IMR-90 (cell line): ENCODE data around the gene ATP10A. TPM values are rescaled to one million over a fixed set of nuclear protein-coding genes. Genes with fewer than 3 reads are reported as not detected.
A peak's percentile ranks its signal among the peaks of the same experiment; 100 is the strongest.

Experiments
- ATAC-seq: fragments of 200-7000 bp; cut with Tn5 transposase; 2 replicates; pipeline ENCODE4 v1.9.1; 2020; ENCODE audit warnings: low read depth, mild to moderate bottlenecking, moderate library complexity
- BruUV-seq: library from RNA; stranded (reverse); fragments of 400-500 nt; replicated peaks from 2 replicates; lab custom pipeline; 2021; lab: Mats Ljungman, UMichigan
- CTCF ChIA-PET: fragments of 300-600 bp; formaldehyde crosslinking; extraction: SDS; loops from one replicate; lab custom pipeline; 2021; ENCODE audit warnings: antibody characterized with exemption; lab: Yijun Ruan, JAX
- POLR2A ChIA-PET: fragments of 300-600 bp; sonication (Branson Sonifier 250); formaldehyde crosslinking; loops from one replicate; lab custom pipeline; 2022; ENCODE audit warnings: antibody characterized with exemption; ENCODE audit not compliant: unreplicated experiment; lab: Charles Lee
- DNase-seq: peaks from one replicate; pipeline ENCODE4 v3.0.0; 2013
- H2AFZ ChIP-seq: replicated peaks from 2 replicates; pipeline ENCODE3; 2013; ENCODE audit warnings: low read length, mild to moderate bottlenecking; ENCODE audit not compliant: poor library complexity
- H2AK5ac ChIP-seq: 2 replicates; pipeline ENCODE4 v1.6.1; 2013; ENCODE audit warnings: low read depth, low read length, inconsistent platforms
- H2AK9ac ChIP-seq: replicated peaks from 2 replicates; pipeline ENCODE3; 2013; ENCODE audit warnings: mild to moderate bottlenecking, low read depth, low read length, moderate library complexity; ENCODE audit not compliant: poor library complexity
- H2BK120ac ChIP-seq: 2 replicates; pipeline ENCODE4 v1.6.1; 2013; ENCODE audit warnings: low read depth, low read length, inconsistent platforms
- H2BK15ac ChIP-seq: 3 replicates; pipeline ENCODE4 v1.6.1; 2013; ENCODE audit warnings: low read depth, low read length, inconsistent platforms
- H2BK20ac ChIP-seq: 2 replicates; pipeline ENCODE4 v1.6.1; 2013; ENCODE audit warnings: low read depth, mild to moderate bottlenecking, inconsistent platforms, low read length, moderate library complexity
- H2BK5ac ChIP-seq: 2 replicates; pipeline ENCODE4 v1.6.1; 2013; ENCODE audit warnings: mild to moderate bottlenecking, low read depth, low read length, inconsistent platforms; ENCODE audit not compliant: poor library complexity, severe bottlenecking
- H3K14ac ChIP-seq: replicated peaks from 2 replicates; pipeline ENCODE4 v1.6.1; 2013; ENCODE audit warnings: low read depth, low read length, inconsistent platforms
- H3K18ac ChIP-seq: 2 replicates; pipeline ENCODE4 v1.6.1; 2013; ENCODE audit warnings: low read depth, low read length, control low read depth
- H3K23ac ChIP-seq: 2 replicates; pipeline ENCODE4 v1.6.1; 2013; ENCODE audit warnings: low read depth, low read length, inconsistent platforms
- H3K27ac ChIP-seq: 2 replicates; pipeline ENCODE4 v1.5.1; 2013; ENCODE audit warnings: mild to moderate bottlenecking, control low read depth, low read length; ENCODE audit not compliant: insufficient read depth
- H3K27me3 ChIP-seq: 2 replicates; pipeline ENCODE4 v1.6.1; 2013; ENCODE audit warnings: low read length; ENCODE audit not compliant: control insufficient read depth, insufficient read depth
- H3K36me3 ChIP-seq: 2 replicates; pipeline ENCODE4 v1.6.1; 2013; ENCODE audit warnings: low read length, mixed read lengths; ENCODE audit not compliant: control insufficient read depth, insufficient read depth
- H3K4ac ChIP-seq: 2 replicates; pipeline ENCODE4 v1.6.1; 2013; ENCODE audit warnings: low read depth, low read length, inconsistent platforms
- H3K4me1 ChIP-seq: 2 replicates; pipeline ENCODE4 v1.6.1; 2013; ENCODE audit warnings: low read length, mixed read lengths; ENCODE audit not compliant: control insufficient read depth, insufficient read depth
- H3K4me2 ChIP-seq: 2 replicates; pipeline ENCODE4 v1.6.1; 2013; ENCODE audit warnings: low read depth, mild to moderate bottlenecking, control low read depth, low read length, moderate library complexity
- H3K4me3 ChIP-seq: 2 replicates; pipeline ENCODE4 v1.5.1; 2013; ENCODE audit warnings: low read depth, mild to moderate bottlenecking, control low read depth, low read length, moderate library complexity; ENCODE audit not compliant: insufficient read depth
- H3K56ac ChIP-seq: 2 replicates; pipeline ENCODE4 v1.6.1; 2013; ENCODE audit warnings: low read length, inconsistent platforms; ENCODE audit not compliant: insufficient read depth; ENCODE audit errors: extremely low read depth
- H3K79me1 ChIP-seq, 2 experiments: 2 replicates each; pipeline ENCODE4 v1.6.1; 2013; ENCODE audit warnings: low read length in 2 of 2, inconsistent platforms in 1 of 2, low read depth in 1 of 2
- H3K9ac ChIP-seq: 2 replicates; pipeline ENCODE4 v1.6.1; 2013; ENCODE audit warnings: low read depth, low read length, control low read depth
- H3K9me1 ChIP-seq: 2 replicates; pipeline ENCODE4 v1.6.1; 2013; ENCODE audit warnings: low read length, inconsistent platforms; ENCODE audit not compliant: insufficient read depth
- H3K9me3 ChIP-seq: 2 replicates; pipeline ENCODE4 v1.6.1; 2013; ENCODE audit warnings: low read length; ENCODE audit not compliant: control insufficient read depth, insufficient read depth
- H4K20me1 ChIP-seq: 2 replicates; pipeline ENCODE4 v1.6.1; 2013; ENCODE audit warnings: low read length, inconsistent platforms; ENCODE audit not compliant: insufficient read depth
- H4K5ac ChIP-seq: 2 replicates; pipeline ENCODE4 v1.6.1; 2013; ENCODE audit warnings: mild to moderate bottlenecking, low read depth, low read length, control low read depth
- H4K8ac ChIP-seq, 2 experiments: 2 replicates each; pipeline ENCODE4 v1.6.1; 2013; ENCODE audit warnings: low read depth in 2 of 2, low read length in 2 of 2, control low read depth in 1 of 2, inconsistent platforms in 1 of 2
- H4K91ac ChIP-seq: 2 replicates; pipeline ENCODE4 v1.6.1; 2013; ENCODE audit warnings: low read depth, low read length, inconsistent platforms; ENCODE audit not compliant: insufficient read depth
- FOS ChIP-seq: fragments of 150-350 bp; IDR thresholded peaks from 2 replicates; pipeline ENCODE4 v1.6.1; 2016; ENCODE audit warnings: low read depth, low read length
- MAFK ChIP-seq: IDR thresholded peaks from 2 replicates; pipeline ENCODE4 v1.6.1; 2012; ENCODE audit warnings: low read depth, low read length, improper control_type of control experiment
- USF2 ChIP-seq: fragments of 150-350 bp; IDR thresholded peaks from 2 replicates; pipeline ENCODE4 v1.6.1; 2017; ENCODE audit warnings: mild to moderate bottlenecking, antibody characterized with exemption, low read length, low read depth
- WGBS, 2 experiments: methylation state at CpG; one replicate each; pipeline versions ENCODE4 v1.1.5 to v1.1.7; 2013; ENCODE audit warnings: missing lambda C conversion rate in 2 of 2; ENCODE audit not compliant: insufficient read length in 1 of 2; ENCODE audit errors: extremely low coverage in 2 of 2; 5-methylcytosine and 5-hydroxymethylcytosine counted together
- dilution Hi-C: fragments of 300-500 bp; cut with HindIII; formaldehyde crosslinking; loops from one replicate; pipeline ENCODE4 v1.14.3; 2018; ENCODE audit warnings: low sequenced_read_pairs; ENCODE audit not compliant: unreplicated experiment
- in situ Hi-C: fragments of 300-500 bp; cut with MboI; formaldehyde crosslinking; loops from 3 replicates; pipeline ENCODE4 v1.14.3; 2019; ENCODE audit warnings: low sequenced_read_pairs, inconsistent platforms, mixed read lengths
- intact Hi-C: fragments of 100-400 bp; cut with micrococcal nuclease; formaldehyde crosslinking; loops from 2 replicates; pipeline ENCODE4 v1.10.0; 2022
- polyA plus RNA-seq, 3 experiments: library from polyadenylated mRNA; depleted of rRNA; stranded (reverse); fragments of >200 nt; gene quantifications; 2 replicates each; pipeline ENCODE4 v1.2.3, GENCODE V29; 2012; ENCODE audit warnings: low replicate concordance in 1 of 3
- total RNA-seq: library from RNA; depleted of rRNA; stranded (reverse); fragments of >200 nt; gene quantifications from 2 replicates; pipeline ENCODE4 v1.2.3, GENCODE V29; 2012

The ATP10A gene
- total and polyA plus RNA-seq, 2 of the 4 experiments (the other 2 are of a cell fraction): 13.8 to 16.0 TPM

GRCh38 chr15:25777037-25777436 lies 86.1 kb downstream of the ATP10A start:
- Histone ChIP-seq H2BK15ac (no peak overlapping the region), H4K8ac (no peak overlapping the region), H2BK20ac (0 out of 2 replicates have a peak overlapping the region, but pooled peaks have one; percentile 6), H4K91ac (peak overlapping the region; percentile 68), H2AK9ac (no peak overlapping the region), H3K56ac (no peak overlapping the region), H3K4me1 (peaks cover 8% of the 10 kb centered on the region), H3K4me3 (no peak overlapping the region), H3K36me3 (no peaks in the 10 kb centered on the region), H3K4me2 (no peak overlapping the region), H3K18ac (no peak overlapping the region), H3K9me1 (peaks cover 17% of the 10 kb centered on the region; the same call in 1 of the 2 replicates), H3K4ac (peak overlapping the region; percentile 3; the same call in 1 of the 2 replicates), H3K9me3 (no peaks in the 10 kb centered on the region), H2BK120ac (peak overlapping the region; percentile 54), H4K20me1 (no peaks in the 10 kb centered on the region; the same call in 1 of the 2 replicates), H3K27ac (no peak overlapping the region), H2AK5ac (no peak overlapping the region), H2AFZ (no peak overlapping the region), H2BK5ac (peak overlapping the region; percentile 3), H3K14ac (no peak overlapping the region), H3K27me3 (no peaks in the 10 kb centered on the region), H3K79me1 (peaks cover 15 to 48% of the 10 kb centered on the region in 2 experiments), H4K5ac (no peak overlapping the region), H3K9ac (no peak overlapping the region), H3K23ac (no peak overlapping the region)
- WGBS, 2 experiments: 94% methylated on average over 5 of the region's 11 CpGs; no CpG with 5 or more reads in 1 of the 2 experiments
- no TSS peak for BruUV-seq
- POLR2A ChIA-PET: no interaction called here
- CTCF ChIA-PET: no interaction called here
- in situ Hi-C loops: no loop called here
- intact Hi-C loops: loop anchor here (5.0 to 10.0 kb wide), 4 partner anchors 35 to 308 kb away; partner anchors contain the start of gene ATP10A
- DNase-seq (no peak), ATAC-seq (no peak)
- dilution Hi-C loops: no loop called here
- TF ChIP-seq FOS: no peak
- TF ChIP-seq USF2: no peak
- no peak for TF ChIP-seq MAFK
